NCI-H82 treated with DMSO at 0.1 percent for 48 hours (cell line): Measurements from ENCODE around the gene RPL41.
"Not testable (repeated sequence)": the region's sequence is repeated elsewhere in the genome, so short reads cannot be mapped to it uniquely, and the experiment has no call there.

Experiments used
- DNase-seq: peaks from one replicate; lab custom pipeline; 2025; ENCODE audit not compliant: unreplicated experiment; lab: John Stamatoyannopoulos, UW

The RPL41 gene

GRCh38 chr12:56153678-56154065 is 37.2 kb downstream of the RPL41 start:
- DNase-seq = no peak

GRCh38 chr12:56154246-56154771 is 37.9 kb downstream of the RPL41 start:
- peak; percentile 74 for DNase-seq

DNA sequence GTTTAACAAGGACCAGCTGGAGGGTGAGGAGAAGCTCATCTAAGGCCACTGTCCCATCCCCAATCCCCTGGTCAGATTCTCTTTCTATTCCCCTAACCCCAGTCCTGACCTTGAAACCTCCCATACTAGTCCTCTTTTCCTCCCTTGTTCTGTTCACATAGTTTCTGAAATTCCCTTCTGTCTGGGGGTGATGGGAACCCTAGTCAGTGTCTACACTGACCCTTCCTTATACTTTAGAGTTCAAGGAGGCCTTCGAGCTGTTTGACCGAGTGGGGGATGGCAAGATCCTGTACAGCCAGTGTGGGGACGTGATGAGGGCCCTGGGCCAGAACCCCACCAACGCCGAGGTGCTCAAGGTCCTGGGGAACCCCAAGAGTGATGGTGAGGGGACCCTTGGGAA is 38.4 kb downstream of the RPL41 start:
- DNase-seq = no peak

DNA sequence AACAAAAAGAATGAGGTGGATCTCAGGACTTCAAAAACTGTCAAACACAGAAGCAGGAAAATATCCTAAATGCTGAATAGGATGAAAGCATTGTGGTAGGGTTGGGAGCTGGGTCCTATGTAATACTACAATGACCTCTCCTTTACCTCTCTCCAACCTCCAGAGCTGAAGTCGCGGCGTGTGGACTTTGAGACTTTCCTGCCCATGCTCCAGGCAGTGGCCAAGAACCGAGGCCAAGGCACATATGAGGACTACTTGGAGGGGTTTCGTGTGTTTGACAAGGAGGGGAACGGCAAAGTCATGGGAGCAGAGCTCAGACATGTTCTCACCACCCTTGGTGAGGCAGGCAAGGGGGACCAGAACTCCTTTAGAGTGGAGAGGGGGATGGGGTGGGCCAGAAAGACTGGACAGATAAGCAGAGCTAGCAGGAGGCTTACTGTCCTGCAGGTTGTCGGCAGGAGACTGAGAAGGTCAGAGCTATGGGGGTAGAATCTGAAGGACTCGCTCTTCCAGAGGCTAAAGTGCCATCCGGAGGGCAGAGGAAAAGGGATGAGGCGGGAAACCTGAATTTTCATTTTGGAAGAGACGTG is 38.9 kb downstream of the RPL41 start:
- no peak for DNase-seq

DNA sequence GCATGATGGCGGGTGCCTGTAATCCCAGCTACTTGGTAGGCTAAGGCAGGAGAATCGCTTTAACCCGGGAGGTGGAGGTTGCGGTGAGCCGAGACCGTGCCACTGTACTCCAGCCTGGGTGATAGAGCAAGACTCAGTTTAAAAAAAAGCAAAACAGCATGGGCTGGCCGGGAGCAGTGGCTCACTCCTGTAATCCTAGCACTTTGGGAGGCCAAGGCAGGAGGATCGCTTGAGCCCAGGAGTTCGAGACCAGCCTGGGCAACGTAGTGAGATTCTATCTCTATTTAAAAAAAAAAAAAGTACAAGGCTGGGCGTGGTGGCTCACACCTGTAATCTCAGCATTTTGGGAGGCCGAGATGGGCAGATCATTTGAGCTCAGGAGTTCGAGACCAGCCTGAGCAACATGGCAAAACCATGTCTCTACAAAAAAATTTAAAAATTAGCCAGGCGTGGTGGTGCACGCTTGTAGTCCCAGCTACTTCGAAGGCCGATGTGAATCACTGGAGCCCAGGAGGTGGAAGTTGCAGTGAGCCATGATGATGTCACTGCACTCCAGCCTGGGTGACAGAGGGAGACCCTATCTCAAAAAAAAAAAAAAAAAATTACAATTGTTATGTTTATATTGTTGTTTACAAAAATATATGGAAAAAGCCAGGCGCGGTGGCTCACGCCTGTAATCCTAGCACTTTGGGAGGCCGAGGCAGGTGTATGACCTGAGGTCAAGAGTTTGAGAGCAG is 40.2 kb downstream of the RPL41 start:
- DNase-seq = not testable (repeated sequence)

- DNase-seq = peak; percentile 83
Observed at GRCh38 chr12:56157201-56158028, 41.0 kb downstream of the RPL41 start.

- peak; percentile 97 for DNase-seq
Observed at GRCh38 chr12:56158029-56158925, 41.8 kb downstream of the RPL41 start, which contains the start of gene MYL6. MYL6 (plus strand) TSS chr12:56158359; CDS start chr12:56158402, 43 bp downstream.

- DNase-seq = no peak
Observed at GRCh38 chr12:56158926-56159461, 42.6 kb downstream of the RPL41 start.

- no peak for DNase-seq
Observed at GRCh38 chr12:56159482-56160192, 43.2 kb downstream of the RPL41 start.

- DNase-seq = no peak
Observed at GRCh38 chr12:56160193-56160763, 43.8 kb downstream of the RPL41 start.

DNA sequence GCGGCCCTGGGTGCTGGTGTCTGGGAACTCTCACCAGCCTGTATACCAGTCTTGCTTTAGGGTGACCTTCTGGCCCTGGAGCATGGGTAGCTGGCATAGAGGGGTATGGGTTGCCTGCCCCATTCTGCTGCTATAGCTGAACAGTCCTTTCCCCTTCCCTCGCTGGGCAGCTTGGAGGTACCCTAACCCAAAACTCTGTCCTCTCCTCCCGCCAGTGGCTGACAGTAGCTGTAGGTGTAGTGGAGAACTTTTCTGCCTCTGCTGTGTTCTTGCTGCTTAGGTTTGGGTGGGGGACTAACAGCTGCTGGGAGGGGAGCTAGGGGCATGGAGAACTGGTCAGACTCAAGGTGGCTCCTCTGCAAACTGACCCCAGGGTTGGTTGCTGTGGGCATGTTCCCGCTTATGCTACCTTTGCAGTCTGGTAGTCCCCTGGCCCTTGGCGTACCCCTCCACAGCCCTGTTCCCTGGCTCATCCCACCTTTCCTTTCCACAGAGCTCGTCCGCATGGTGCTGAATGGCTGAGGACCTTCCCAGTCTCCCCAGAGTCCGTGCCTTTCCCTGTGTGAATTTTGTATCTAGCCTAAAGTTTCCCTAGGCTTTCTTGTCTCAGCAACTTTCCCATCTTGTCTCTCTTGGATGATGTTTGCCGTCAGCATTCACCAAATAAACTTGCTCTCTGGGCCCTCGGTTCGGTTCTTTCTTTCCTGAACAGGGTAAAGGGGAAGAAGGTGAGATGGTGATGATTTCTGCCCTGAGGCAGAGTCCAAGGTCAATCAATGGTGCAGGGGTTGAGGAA is 44.7 kb downstream of the RPL41 start:
- no peak for DNase-seq

DNA sequence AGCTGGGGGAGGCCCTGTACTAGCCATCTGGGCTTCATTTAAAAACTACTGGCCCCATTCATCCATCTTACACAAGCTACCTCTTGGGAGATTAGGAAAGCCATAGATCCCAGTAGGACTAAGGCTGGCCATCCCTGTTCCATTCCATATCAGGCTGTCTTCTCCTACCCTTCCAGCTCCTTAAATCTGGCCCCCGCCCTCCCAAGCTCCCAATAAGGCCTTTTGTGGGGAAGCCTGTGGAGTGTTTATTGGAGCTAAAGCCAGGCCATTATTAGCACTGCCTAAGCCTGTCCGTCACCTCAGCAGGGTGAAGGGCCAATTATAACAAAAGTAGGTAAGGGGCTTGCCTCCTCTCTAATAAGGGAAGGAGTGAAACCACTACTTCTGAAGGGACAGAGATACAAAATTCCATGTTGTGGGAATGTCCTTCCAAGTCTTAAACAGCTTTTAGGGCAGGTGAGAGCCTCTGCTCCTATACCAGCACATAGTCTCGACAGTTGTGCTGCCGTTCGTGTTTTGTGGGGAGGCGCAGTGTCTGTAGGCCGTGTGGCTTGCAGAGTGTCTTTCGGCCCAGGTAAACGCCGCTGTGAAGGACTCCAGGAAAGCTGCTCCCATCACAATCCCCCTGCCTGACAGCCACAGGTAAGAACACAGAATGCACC is 45.4 kb downstream of the RPL41 start:
- no peak for DNase-seq

DNA sequence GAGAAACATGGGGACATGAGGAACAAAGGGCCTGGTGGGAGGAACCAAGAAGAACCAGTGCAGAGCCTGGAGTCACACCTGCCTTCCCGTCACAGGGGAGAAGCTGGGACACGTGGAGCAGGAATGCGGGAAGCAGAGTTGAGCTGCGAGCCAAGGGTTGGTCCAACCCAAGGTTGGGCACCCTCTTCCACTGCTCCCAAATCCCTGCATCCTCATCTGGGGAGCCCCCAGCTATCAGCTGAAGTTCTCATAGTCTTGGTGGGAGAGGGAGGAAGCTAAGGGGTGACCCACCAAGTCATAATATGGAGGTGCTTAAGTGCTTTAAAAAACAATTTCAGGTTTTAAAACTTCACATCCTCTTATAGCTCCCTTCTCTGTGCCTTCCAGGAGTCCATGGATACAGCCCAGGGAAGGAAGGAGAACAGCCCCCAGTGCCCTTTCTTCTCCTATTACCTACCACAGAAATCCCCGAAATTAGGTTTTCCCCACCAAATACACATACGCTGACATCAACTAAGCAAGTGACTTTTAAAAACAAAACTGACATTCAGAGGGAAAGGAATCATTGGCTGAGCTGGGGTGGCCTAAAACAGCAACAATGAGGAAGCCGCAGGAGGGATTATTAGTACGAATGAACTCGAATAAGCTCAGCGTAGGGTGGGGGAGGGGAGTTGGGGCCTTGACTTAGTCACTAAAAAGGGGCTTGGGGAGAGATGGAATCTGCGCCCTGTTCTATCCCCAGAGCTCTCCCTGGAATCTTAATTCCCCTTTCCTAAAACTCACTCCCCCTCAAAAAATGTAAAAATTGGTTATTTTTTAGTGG is 46.2 kb downstream of the RPL41 start:
- DNase-seq = no peak

DNA sequence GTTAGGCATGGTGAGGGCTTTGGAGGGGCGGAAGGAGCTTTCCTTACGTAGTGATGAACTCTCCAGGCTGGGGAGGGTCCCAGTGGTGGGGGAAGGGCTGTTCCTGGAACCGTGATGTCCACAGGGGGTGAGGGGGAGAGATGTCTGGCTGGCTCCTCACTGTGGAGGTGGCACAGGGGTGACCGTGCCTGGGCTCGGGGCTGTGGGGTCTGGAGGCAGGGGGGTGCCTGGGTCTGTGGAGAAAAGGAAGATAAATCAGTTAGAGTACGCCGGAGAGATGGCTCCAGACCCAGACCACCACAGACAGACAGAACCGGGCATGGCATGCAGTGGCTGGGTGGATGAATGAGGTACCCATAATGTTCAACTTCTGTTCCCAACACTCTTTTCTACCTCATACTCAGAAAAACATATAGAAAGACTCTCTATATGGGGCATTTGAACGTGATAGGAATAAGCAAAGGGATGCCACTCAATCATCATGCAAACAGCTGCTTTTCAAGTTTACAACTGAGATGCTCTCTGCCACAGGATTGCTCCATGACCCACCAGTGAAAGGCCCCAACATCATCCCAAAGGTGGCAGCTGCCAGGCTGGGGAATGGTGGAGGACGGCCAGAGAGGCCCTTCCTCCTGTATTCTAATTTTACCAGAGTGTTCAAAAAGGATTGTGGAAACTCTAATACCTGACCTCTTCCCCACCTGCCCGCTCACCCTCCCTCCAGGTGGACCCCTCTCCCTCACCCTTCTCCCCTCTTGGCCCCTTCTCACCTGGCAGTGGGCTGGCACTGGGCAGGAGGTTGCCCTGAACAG is 47.3 kb downstream of the RPL41 start:
- no peak for DNase-seq

GRCh38 chr12:56164345-56164729 is 47.9 kb downstream of the RPL41 start:
- no peak for DNase-seq

DNA sequence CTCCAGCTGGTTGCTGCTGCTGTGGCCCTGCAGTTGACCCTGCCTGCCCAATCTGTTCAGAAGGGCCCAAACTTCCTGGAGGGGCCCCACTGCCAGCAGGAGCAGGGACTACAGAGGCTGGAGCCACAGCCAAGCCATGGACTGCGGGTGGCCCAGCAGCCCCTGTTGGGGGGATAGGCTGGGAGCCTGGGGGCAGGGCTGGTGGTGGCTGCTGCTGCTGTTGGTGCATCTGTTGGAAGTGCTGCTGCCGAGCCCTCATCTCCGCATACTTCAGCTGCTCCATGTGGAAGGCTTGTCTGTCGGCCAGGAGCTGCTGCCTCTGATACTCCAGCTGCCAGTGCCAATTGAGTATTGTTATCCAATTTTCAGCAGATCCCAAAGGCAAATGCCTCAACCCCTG is 48.9 kb downstream of the RPL41 start:
- no peak for DNase-seq
